Measurements from ENCODE around the gene LRP8.

DNA sequence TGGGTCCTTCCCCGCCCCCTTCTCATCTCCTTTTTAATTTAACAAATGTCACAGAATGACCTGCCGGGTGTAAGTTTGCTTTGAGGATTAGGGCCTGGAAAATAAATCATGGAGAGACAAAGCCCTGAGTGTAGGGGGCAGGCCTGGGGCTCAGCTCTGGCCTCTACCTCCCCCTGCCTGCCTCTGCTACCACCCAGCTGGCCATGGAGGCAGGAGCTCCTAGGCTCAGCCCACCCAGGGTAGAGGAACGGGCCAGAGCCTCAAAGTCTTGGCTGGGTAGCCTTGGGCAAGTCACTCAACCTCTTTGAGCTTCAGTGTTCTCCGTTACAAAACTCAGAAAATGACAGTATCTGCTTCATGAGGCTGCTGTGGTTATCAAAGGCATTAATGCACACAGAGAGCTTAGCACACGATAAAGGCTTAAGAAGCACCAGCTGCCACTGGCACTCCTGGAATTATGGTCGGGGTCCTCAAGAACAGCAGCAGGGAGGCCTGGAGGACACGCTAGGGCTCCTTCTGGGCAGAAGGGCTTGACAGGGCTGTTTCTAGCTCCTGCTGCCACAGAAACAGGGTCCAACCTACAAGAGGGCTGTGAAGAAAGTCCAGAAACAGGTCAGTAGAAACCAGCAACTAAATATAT lies 39.0 kb downstream of the LRP8 start:
- TF ChIP-seq SP1 (IDR thresholded peaks at IDR 0.05) (no peak), RAD21 (IDR thresholded peaks at IDR 0.05) (no peak)
- TF ChIP-seq, protein P1, sequence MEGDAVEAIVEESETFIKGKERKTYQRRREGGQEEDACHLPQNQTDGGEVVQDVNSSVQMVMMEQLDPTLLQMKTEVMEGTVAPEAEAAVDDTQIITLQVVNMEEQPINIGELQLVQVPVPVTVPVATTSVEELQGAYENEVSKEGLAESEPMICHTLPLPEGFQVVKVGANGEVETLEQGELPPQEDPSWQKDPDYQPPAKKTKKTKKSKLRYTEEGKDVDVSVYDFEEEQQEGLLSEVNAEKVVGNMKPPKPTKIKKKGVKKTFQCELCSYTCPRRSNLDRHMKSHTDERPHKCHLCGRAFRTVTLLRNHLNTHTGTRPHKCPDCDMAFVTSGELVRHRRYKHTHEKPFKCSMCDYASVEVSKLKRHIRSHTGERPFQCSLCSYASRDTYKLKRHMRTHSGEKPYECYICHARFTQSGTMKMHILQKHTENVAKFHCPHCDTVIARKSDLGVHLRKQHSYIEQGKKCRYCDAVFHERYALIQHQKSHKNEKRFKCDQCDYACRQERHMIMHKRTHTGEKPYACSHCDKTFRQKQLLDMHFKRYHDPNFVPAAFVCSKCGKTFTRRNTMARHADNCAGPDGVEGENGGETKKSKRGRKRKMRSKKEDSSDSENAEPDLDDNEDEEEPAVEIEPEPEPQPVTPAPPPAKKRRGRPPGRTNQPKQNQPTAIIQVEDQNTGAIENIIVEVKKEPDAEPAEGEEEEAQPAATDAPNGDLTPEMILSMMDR (IDR thresholded peaks at IDR 0.05; ENCODE audit: low read depth, low read length, missing input control) = no peak
- TF ChIP-seq, protein P2, sequence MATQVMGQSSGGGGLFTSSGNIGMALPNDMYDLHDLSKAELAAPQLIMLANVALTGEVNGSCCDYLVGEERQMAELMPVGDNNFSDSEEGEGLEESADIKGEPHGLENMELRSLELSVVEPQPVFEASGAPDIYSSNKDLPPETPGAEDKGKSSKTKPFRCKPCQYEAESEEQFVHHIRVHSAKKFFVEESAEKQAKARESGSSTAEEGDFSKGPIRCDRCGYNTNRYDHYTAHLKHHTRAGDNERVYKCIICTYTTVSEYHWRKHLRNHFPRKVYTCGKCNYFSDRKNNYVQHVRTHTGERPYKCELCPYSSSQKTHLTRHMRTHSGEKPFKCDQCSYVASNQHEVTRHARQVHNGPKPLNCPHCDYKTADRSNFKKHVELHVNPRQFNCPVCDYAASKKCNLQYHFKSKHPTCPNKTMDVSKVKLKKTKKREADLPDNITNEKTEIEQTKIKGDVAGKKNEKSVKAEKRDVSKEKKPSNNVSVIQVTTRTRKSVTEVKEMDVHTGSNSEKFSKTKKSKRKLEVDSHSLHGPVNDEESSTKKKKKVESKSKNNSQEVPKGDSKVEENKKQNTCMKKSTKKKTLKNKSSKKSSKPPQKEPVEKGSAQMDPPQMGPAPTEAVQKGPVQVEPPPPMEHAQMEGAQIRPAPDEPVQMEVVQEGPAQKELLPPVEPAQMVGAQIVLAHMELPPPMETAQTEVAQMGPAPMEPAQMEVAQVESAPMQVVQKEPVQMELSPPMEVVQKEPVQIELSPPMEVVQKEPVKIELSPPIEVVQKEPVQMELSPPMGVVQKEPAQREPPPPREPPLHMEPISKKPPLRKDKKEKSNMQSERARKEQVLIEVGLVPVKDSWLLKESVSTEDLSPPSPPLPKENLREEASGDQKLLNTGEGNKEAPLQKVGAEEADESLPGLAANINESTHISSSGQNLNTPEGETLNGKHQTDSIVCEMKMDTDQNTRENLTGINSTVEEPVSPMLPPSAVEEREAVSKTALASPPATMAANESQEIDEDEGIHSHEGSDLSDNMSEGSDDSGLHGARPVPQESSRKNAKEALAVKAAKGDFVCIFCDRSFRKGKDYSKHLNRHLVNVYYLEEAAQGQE (IDR thresholded peaks at IDR 0.05) = no peak
